ENCODE data around the gene MAF. TPM values are rescaled to one million over a fixed set of nuclear protein-coding genes. Genes with fewer than 3 reads are reported as not detected.

The MAF gene
- total and polyA plus RNA-seq, 2 of the 4 experiments (the other 2 are of a cell fraction), result under 0.01 to 0.02 TPM

DNA sequence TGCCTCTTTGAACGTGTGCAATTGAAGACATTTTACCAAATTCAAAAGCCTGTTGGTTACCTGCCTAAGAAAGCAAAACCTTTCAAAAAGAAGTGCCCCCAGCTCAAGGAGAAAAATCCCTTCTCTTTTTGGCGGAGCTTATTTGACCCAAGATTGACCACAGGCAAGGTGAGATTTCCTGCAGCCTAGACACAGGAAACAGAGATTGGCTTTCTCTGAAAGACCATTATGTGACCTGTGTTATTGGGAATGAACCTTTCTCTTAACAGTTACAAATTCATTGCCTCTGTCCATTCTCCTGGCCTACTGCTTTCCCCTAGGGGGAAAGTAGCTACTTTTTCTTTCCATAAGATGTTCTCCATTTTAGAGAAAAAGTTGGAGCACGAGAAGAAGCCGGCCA is 42.1 kb upstream of the MAF start:
- Histone ChIP-seq H3K27ac (ENCODE audit: insufficient read depth, low read length) (no peak overlapping the region), H3K4me1 (ENCODE audit: control insufficient read depth, insufficient read depth, low read length) (no peaks in the 10 kb centered on the region), H3K4ac (ENCODE audit: low read depth, low read length) (no peak overlapping the region), H3K79me1 (ENCODE audit: low read depth in 1 of 2, low read length in 2 of 2) (no peaks in the 10 kb centered on the region), H4K5ac (ENCODE audit: low read depth, low read length) (no peak overlapping the region), H2BK15ac (ENCODE audit: low read depth, low read length) (no peak overlapping the region), H2BK20ac (ENCODE audit: low read depth, low read length) (no peak overlapping the region), H3K18ac (ENCODE audit: low read depth, low read length) (no peak overlapping the region), H3K56ac (ENCODE audit: extremely low read depth, insufficient read depth, low read length) (no peak overlapping the region), H3K9me1 (ENCODE audit: insufficient read depth, low read length) (no peaks in the 10 kb centered on the region), H3K9ac (ENCODE audit: low read depth, low read length) (no peak overlapping the region), H2AK9ac (replicated peaks; ENCODE audit: low read depth, low read length, poor library complexity) (no peak overlapping the region), H3K23ac (ENCODE audit: low read depth, low read length) (no peak overlapping the region), H3K4me3 (ENCODE audit: insufficient read depth, low read depth, low read length) (no peak overlapping the region), H2BK5ac (ENCODE audit: low read depth, low read length, poor library complexity, severe bottlenecking) (no peak overlapping the region), H4K91ac (ENCODE audit: insufficient read depth, low read depth, low read length) (no peak overlapping the region), H2BK120ac (ENCODE audit: low read depth, low read length) (no peak overlapping the region), H3K27me3 (ENCODE audit: control insufficient read depth, insufficient read depth, low read length) (no peaks in the 10 kb centered on the region), H2AK5ac (ENCODE audit: low read depth, low read length) (no peak overlapping the region), H3K4me2 (ENCODE audit: low read depth, low read length) (no peak overlapping the region), H4K20me1 (ENCODE audit: insufficient read depth, low read length) (no peaks in the 10 kb centered on the region), H3K36me3 (ENCODE audit: control insufficient read depth, insufficient read depth, low read length) (no peaks in the 10 kb centered on the region), H4K8ac (ENCODE audit: low read depth in 2 of 2, low read length in 2 of 2) (no peak overlapping the region), H2AFZ (replicated peaks; ENCODE audit: low read length, poor library complexity) (no peak overlapping the region), H3K9me3 (ENCODE audit: control insufficient read depth, insufficient read depth, low read length) (peaks cover 6% of the 10 kb centered on the region), H3K14ac (replicated peaks; ENCODE audit: low read depth, low read length) (no peak overlapping the region)
- ChIA-PET POLR2A (ENCODE audit: unreplicated experiment) (no interaction called here), CTCF (no interaction called here)
- TF ChIP-seq FOS (IDR thresholded peaks at IDR 0.05; ENCODE audit: low read depth, low read length) (no peak), MAZ (IDR thresholded peaks at IDR 0.05; ENCODE audit: borderline replicate concordance, low read depth, low read length) (no peak), RCOR1 (IDR thresholded peaks at IDR 0.05; ENCODE audit: insufficient replicate concordance, low read length) (no peak), NFE2L2 (IDR thresholded peaks at IDR 0.05; ENCODE audit: low read depth, low read length) (no peak), BHLHE40 (IDR thresholded peaks at IDR 0.05; ENCODE audit: low read depth, low read length) (no peak), RFX5 (IDR thresholded peaks at IDR 0.05; ENCODE audit: low read depth, low read length) (no peak), CHD1 (IDR thresholded peaks at IDR 0.05; ENCODE audit: low read depth, low read length) (no peak), POLR2A (IDR thresholded peaks at IDR 0.05; ENCODE audit: low read depth, low read length) (no peak), MXI1 (IDR thresholded peaks at IDR 0.05; ENCODE audit: borderline replicate concordance, low read depth, low read length) (no peak)
- in situ Hi-C loops (cut with MboI; ENCODE audit: low sequenced_read_pairs) (no loop called here), dilution Hi-C loops (cut with HindIII; ENCODE audit: low sequenced_read_pairs, unreplicated experiment) (no loop called here), intact Hi-C loops (cut with micrococcal nuclease) (no loop called here)
- WGBS, 2 experiments (ENCODE audit: extremely low coverage in 2 of 2, insufficient read length in 1 of 2), result no CpG with 5 or more reads among the region's 4 CpGs
- no TSS peak for BruUV-seq (replicated peaks)
- no peak for ATAC-seq (ENCODE audit: low read depth)
- DNase-seq, result no peak

Data from IMR-90 (cell line).